NCI-H510A (cell line): ENCODE measurements around the gene GRID2.
A peak's percentile ranks its signal among the peaks of the same experiment; 100 is the strongest.
"Not testable (repeated sequence)": the region's sequence is repeated elsewhere in the genome, so short reads cannot be mapped to it uniquely, and the experiment has no call there.

Experiments
- DNase-seq: peaks from one replicate; lab custom pipeline; 2025; lab: John Stamatoyannopoulos, UW

Gene GRID2

DNA sequence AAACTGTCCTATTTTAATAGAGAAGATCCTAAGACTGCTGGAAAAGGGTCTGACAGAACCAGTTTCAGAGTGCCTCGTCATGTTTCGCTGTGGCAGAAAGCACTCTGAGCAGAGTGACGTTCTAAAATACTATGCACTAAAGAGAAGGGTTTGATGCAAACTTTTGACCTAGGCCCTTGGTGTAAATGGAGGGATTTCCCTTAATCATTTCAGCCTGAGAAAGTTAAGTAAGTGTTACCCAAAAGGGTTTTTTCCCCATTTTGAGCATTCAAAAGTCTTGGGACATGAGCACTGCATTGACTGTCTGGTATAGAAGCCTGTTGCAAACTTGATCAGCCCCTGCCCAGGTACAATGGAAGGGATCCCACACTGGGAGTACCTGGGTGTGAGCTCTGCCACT, 1367.3 kb downstream of the GRID2 start:
- no peak for DNase-seq

DNA sequence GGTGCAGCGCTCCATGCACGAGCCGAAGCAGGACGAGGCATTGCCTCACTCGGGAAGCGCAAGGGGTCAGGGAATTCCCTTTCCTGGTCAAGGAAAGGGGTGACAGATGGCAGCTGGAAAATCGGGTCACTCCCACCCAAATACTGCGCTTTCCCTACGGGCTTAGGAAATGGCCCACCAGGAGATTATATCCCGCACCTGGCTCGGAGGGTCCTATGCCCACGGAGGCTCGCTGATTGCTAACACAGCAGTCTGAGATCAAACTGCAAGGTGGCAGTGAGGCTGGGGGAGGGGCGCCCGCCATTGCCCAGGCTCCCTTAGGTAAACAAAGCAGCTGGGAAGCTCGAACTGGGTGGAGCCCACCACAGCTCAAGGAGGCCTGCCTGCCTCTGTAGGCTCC, 1373.2 kb downstream of the GRID2 start:
- DNase-seq = not testable (repeated sequence)

DNA sequence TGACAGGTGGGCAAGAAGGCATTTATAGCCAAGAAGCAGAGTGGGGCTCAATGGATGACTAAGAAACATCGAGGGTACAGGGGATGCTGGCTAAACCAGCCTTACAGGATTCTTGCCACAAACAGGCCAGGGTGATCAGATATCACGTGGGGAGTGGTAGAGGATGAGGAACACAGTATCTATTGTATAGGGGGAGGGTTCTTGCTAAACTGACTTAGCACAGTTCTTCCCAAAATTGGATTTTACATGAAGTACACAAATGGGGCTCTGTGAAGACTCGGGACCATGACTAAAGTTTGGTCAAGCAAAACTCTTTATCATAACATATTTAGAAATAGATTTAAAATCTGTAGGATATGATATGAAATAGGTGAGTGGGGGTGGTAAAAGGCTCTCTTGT, 1380.8 kb downstream of the GRID2 start:
- DNase-seq = no peak

DNA sequence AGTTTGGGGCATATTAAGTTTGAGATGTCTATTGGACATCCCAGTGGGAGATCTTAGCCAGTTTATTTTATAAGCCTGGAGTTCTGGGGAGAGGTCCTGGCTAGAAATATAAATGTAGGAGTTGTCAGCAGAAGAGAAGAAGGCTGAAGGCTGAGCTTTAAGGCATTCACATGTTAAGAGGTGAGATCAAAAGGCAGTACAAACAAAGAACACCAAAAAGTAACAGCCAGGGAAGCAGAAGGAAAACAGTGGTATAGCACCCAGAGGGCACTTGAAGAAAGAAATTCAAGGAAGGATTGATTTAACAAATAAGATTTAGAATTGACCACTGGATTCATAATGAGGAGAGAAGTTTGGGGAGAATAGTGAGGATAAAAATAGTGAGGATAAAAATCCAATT, 1383.5 kb downstream of the GRID2 start:
- no peak for DNase-seq

DNA sequence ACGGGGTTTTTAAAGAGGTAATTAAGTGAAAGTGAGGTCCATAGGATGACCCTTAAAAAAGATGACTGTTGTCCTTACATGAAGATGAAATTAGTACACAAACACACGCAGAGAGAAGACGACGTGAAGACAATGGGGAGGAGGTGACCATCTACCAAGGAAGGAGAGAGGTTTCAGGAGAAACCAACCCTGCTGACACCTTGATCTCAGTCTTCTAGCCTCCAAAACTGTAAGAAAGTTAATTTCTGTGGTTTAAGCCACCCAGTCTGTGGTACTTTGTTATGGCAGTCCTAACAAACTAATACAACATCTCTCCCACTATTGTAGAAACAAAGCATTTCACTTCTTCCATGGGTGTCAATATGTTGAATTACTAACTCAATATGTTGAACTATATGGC, 1385.2 kb downstream of the GRID2 start:
- DNase-seq = no peak

DNA sequence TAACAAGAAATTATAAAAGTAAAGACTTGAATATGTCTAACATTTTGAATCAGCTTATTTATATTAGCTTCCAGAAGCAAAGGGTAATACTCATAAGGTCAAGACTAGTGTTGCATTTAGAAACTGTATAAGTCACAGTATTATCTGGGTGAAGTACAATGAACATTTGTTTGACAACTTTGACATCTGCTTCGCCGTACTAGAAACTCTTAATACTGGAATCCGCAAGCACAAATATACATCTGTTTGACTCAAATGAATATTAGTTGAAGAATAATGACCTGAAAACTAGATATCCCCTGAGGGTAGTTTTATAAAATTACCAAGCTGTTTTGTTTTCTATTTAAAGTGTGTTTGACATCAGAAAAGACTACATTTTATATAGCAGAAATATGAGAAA, 1389.4 kb downstream of the GRID2 start:
- no peak for DNase-seq

DNA sequence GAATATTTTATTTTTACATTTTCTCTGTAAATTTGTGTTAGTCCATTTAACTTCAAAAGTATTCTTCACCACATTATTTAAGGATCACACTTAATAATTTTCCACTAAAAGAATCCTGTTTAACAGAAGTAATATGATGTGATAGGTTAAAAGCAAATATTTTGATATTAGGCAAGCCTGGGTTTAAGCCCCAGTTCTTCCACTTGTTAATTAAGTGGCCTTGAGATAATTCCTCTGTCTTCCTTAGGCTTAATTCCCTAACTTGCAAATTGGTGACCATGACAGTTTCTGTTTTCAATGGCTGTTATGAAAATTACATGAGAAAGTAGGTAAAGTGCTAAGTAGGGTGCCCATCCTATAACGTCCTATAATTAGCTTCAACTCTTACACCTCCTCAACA, 1394.9 kb downstream of the GRID2 start:
- no peak for DNase-seq

DNA sequence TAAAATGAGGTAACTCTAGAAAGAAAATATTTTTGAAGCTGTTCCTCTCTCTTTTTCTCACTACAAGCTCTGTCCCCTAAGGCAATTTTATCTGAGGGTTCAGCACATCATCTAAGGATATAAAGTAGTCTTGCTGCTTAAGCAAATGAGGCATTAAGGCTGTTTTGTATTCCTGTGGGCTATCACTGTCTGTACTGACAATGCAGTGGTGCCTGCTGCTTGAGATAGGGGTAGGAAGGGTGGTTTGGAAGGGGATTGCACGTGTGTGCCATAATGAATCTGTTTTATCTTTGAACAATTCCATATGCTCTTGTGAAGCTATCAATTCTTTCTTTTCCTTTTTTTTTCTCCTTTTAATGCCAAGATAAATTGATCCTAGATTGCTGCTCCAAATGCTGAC, 1396.8 kb downstream of the GRID2 start:
- no peak for DNase-seq

DNA sequence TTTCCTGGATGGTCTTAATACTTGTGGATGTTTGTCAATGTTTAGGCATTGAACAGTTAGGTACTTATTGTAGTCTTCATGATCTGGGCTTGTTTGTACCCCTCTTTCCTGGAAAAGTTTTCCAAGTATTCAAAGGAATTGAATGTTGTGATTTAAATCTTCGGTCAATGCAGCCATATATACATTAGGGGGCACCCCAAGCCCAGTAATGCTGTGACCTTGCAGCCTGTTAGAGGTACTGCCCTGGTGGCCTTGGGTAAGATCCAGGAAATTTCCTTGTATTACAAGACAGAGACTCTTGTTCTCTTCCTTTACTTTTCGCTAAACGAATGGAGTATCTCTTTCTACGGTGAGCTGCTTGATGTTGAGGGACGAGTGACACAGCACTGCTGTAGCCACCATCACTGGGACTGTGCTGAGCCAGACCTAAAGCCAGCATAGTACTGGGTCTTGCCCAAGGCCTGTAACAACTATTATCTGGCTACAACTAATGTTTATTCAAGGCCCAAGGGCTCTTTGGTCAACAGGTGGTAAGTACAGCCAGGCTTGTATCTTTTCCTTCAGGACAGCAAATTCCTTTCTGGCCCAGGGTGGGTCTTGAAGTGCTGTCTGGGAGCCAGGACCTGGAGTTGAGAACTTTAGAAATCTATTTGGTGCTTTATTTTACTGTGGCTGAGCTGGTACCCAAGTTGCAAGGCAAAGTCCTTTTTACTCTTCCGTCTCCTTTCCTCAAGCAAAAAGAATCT, 1406.5 kb downstream of the GRID2 start:
- DNase-seq = peak; percentile 3

DNA sequence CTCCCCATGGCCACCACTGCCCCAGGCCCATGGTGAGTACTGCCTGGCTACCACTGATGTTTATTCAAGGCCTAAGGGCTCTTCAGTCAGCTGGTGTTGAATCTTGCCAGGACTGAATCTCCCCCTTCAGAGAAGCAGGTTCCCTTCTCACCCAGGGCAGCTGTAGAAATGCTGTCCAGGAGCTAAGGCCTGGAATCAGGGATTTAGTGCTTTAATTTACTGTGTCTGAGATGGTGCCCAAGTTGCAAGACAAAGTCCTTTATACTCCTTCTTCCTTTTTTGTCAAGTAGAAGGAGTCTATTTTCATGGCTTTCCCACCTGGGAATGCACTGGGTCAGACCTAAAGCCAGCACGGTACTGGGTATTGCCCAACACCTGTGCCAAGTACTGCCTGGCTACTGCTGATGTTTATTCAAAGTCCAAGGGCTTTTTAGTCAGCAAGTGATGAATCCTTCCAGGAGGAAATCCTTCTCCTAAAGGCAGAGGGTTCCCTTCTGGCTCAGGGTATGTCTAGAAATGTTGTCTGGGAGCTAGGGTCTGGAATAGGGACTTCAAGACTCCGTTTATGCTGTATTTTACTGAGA, 1407.2 kb downstream of the GRID2 start:
- DNase-seq = peak; percentile 41

DNA sequence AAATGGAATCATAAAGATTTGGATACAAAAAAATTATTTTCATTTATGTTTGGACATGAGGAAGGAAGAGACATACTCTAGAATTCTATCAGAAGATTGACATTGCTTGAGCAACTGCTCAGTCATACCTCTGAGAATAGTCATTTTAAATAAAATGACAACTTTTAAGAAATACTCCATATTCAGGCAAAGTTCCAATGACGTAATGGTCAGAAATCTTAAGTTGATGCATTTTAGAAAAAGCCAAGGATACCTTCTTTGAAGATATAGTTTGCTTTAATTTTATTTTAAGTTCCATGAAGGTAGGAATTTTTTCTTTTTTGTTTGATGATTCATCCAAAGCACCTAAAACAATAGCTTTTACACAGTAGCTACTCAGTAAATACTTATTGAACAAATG, 1414.5 kb downstream of the GRID2 start:
- DNase-seq = no peak

DNA sequence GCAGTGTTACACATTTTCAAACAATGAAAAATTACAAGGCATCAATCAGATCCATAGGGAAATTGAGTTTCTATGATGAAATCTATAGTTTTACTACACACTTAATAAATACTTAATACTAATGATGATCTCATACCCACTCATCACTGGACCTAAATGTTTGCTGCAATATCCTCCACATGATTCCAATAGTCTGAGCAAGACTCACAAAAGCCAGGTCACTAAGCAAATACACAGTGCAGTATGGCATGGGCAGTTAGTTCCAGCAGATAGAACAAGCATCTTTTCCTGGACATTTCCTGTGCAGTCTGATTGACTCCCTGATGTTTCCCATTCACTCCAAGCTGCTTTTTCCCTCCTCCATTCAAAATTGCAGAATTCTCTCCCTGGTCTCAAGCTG, 1415.8 kb downstream of the GRID2 start:
- DNase-seq = no peak

DNA sequence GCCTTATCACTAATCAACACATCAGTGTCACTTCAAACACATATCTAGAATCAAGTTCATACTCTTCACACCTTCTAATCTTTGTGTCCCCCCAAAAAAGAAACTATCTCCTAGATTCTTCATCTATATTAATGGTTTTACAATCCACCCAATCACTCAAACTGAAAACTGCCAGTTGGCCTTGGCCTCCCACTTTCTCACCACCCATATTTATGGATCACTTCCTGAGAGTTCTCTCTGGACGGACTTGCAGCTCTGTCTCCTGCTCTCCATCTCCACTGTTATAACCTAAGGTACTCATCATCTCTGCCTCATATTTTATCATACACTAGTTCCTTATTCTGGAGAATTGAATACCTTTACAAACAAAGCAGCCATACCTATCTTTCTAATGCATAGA, 1418.7 kb downstream of the GRID2 start:
- no peak for DNase-seq

DNA sequence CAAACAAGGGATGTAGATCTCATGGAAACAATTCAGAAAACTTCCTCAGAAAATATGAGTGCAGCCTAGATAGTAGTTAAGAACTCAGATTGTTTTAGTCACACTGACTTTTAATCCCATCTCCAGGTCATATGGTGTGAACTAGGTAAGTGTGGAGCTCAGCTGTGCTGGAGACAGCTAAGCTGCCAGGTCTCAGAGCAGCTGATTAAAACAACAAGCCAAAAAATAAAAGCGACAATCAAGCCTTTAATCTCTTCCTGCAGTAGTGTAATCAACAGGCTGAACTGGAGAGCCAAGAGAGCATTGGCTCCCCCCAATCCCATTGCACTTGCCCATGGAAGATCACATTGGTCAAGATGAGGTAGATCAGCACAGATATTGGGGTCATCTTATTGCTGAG, 1426.5 kb downstream of the GRID2 start:
- DNase-seq = no peak

DNA sequence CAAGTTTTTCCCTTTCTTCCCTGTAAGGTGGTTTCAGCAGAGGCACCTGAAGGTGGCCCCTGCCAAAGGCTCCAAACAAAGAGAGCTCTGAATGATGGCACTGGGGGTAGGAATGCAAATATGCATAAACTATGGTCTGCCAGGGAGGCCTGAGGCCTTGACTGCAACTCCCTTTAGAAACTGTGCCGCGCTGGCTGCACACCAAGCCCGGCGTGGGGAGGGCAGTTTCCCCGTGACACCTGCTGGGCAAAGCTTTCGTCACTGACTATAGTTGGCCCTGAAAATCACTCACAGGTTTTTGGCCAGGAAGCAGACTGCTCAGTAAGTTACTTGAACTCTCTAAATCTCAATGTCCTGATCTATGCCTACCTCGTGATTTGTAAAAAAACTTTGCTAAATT, 1427.0 kb downstream of the GRID2 start:
- no peak for DNase-seq

DNA sequence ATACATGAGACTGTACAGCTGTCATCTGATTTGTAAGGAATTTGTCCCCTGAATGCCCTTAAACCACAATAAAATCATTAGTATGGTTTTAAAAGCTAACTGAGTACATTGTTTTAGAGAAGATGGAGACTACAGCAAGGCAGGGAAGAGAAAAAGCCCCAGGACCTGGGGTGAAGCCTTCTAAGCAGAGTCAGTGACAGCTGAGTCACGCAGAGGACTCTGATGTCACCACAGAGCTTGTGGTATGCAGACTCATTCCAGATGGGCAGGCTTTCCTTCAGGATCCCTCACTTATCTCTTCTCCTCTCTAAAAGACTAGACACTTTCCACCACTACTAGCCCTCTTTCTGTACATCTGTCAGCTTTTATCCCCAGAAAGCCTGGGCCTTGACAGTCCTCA, 1427.7 kb downstream of the GRID2 start:
- DNase-seq = no peak

DNA sequence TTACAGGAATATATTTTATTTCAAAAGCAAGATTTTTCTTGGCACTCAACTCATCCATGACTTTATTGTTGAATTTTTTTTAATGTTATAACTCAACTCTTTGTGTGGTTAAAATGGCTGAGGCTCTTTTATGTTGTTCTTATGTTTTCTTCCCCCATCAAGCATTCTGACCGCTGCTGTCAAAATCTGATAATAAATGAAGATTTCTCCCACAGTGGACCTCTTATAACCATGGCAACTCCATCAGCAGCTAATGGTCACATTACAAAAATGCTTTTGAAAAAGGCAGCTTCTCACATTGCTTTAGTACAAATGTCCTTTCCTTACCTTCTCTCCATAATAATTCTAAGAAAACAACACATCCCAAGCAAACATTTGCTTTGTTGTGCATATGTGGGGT, 1428.7 kb downstream of the GRID2 start:
- DNase-seq = no peak

DNA sequence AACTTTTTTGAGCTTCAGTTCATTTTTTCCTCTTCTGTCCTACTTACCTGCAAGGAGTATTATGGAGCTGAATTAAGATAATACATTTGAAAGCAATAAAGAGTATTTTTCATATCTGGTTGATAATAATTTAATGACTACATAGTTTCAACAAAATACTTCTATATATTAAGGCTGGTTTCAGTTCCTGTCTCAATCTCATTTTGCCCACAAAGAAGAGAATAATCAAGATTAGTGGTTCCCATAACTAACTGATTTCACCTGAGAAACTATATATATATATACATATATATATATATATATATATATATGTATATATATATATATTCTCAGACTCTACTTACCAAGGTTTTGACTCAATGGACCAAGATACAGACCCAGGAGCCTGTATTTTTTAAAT, 1437.1 kb downstream of the GRID2 start:
- DNase-seq = no peak

DNA sequence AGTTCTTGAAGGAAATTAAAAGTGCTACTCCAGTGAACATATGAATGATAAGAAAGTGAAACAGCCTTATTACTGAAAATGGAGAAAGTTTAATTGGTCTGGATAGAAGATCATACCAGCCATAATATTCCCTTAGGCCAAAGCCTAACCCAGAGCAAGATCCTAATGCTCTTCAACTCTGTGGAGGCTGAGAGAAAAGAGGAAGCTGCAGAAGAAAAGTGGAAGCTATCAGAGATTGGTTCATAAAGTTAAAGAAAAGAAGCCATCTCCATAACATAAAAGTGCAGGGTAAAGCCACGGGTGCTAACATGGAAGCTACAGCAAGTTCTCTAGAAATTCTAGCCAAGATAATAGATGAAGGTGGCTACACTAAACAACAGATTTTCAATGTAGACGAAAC, 1439.3 kb downstream of the GRID2 start:
- no peak for DNase-seq

DNA sequence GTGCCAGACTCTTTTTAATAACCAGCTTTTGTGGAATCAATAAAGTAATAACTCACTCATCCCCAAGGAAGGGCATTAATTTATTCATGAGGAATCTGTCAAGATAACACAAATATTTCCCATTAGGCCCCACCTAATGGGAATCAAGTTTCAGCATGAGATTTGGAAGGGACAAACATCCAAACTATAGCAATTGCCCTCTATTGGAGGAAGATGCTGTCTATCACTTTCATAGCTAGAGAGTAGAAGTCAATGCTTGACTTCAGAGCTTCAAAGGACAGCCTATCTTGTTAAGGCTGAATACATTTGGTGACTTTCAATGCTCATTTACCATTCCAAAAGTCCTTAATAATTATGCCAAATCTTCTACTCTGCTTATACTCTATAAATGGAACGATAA, 1439.9 kb downstream of the GRID2 start:
- DNase-seq = no peak

DNA sequence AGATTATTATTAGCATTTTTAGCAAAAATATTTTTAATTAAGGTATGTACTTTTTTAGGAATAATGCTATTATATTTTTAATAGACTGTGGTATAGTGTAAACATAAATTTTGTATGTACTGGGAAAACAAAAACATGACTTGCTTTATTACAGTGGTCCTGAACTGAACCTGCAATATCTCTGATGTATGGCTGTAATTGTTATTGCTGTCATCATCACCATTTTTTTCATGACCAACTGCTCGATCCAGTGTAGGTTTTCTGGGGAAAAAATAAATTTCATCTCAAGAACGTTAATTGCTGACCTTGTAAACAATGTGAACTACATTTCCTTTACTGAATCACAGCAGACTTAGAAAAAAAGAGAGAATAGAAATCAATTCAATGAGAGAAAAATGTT, 1441.2 kb downstream of the GRID2 start:
- no peak for DNase-seq

DNA sequence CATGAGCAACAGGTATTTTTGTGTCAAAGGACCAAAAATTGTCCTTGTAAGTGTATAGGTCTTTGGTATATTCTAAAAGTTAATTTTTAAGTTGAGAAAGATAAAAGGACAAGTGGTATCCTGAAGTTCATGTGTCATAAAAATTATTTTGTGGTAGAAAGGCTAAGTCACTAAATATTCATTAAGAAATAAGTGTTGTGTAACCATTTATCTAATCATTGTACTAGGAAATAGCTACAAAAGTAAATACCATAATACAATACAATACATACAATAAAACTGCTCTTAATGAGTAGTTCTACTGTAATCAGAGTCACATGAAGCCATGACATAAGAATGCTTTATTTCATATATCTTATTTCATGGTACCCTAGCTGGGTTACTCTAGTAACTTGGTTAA, 1442.3 kb downstream of the GRID2 start:
- DNase-seq = no peak

DNA sequence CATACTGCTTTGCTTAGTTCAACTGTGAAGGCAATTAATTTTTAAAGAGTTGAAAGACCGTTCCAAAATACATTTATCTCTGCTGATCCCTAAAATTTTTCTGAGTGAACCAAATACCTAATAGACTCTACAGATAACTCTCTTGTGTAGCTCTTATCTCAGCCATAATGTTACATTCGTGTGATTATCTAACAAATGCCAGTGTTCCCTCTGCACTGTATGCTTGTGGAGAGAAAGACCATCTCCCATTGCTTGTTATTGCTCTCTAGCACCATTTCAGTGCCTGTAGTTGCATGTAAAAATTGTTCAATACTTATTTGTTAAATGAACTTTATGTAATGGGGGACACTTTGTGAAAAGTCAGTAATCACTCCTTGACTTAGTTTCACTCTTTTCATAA, 1443.5 kb downstream of the GRID2 start:
- DNase-seq = no peak
